K562 (cell line): ENCODE results near the gene CD99L2.

Experiments used
- MLX ChIP-seq, 2 experiments: fragments of 450-650 bp in 1 of 2; sonication (generic) in 1 of 2; formaldehyde crosslinking; conservative IDR thresholded peaks; 2 replicates each; pipeline versions ENCODE4 v1.4.0 to v1.8.1; 2020 to 2022; ENCODE audit warnings: mild to moderate bottlenecking in 1 of 2, missing genetic modification reagents in 1 of 2
- ZNF407 ChIP-seq: fragments of 450-650 bp; IDR thresholded peaks from 2 replicates; pipeline ENCODE4 v1.6.1; 2016; ENCODE audit warnings: low read depth

DNA sequence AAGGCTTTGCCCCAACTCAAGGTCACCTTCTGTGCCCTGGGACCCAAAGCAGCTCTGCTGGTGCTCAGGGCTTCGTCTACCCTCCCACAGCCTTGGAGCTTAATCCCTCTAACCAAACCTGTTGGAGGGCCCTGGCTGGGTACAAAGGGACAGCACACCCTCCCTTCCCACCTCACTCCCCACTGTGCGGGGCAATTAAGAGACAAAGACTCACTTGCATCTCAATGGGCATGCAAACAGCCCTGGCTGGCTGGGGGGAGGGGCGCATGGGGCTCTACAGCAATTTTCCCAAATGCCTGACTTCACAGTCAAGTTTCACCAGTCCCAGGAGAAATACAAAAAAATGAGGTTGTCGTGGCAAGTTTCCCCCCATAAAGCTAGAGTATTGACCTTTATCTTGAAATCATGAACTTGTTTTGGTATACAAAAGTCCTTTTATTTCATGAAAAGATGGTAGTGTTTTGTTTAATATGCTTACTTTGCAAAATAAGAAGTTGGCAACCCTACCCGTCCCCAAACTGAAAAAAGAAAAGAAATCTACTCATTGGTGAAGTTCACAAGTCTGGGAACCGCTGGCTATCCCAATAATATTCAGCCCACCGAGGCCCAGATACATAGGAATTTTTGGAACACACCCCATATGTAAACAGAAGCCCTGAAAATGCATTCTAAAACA is 4.1 kb upstream of the CD99L2 start:
- TF ChIP-seq MLX (CRISPR knock-in tag; conservative IDR thresholded peaks at IDR 0.05) (no peak), ZNF407 (no peak)
